Right ventricle myocardium inferior (tissue), 1 donor: Measurements from ENCODE around the gene TOP3A. TPM values are rescaled to one million over a fixed set of nuclear protein-coding genes. Genes with fewer than 3 reads are reported as not detected.

Experiments used
- ATAC-seq: fragments of 200-7000 bp; cut with Tn5 transposase; one replicate; pipeline ENCODE4 v1.9.1; 2020; ENCODE audit warnings: mild to moderate bottlenecking, moderate library complexity
- DNase-seq: peaks from one replicate; pipeline ENCODE4 v3.0.0; 2021; ENCODE audit errors: missing footprints
- intact Hi-C: fragments of 100-400 bp; cut with DNase I; formaldehyde crosslinking; loops from one replicate; pipeline ENCODE4 v1.11.0; 2022
- total RNA-seq: library from RNA; stranded (reverse); fragmentation: NEBNext Ultra II Directional; extraction: Animal tissue kit (Norgen Biotek cat#: 25700); gene quantifications from one replicate; pipeline ENCODE4 v1.2.1, GENCODE V29; 2021
- donor health status: DM: no; HTN: yes; CAD: no; lungs with severe emphysema.

TOP3A gene
- total RNA-seq, 1 donor from 2014 or later = 10.4 TPM

DNA sequence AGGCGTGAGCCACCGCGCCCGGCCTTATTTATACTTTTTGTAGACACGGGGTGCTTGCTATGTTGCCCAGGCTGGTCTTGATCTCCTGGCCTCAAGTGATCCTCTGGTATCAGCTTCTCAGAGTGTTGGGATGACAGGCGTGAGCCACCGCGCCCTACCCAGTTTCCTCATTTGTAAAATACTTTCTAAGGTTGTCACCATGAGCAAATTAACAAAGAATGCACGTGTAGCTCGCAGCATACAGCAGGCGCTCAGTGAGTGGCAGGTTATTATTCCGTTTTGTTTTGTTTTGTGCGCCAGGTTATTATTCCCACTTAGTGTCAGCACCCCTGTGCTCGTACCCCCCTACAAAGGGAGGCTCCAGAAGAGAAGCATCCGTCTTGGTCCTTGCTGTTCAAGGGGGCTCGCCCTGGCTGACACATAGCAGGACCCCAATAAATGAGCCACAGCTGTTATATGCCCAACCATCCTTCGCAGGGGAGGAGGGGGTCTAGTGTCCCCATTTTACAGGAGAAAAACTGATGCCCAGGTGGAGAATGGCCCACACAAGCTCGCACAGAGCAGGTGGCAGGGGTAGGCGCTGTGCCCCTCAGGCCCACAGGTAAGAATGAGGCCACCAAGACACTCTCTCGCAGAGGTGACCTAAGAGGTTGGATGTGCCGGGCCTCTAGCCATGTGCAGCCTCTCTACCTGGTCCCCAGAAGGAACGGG lies 55.0 kb downstream of the TOP3A start:
- intact Hi-C loops = loop anchor here (1.0 to 2.0 kb wide), 2 partner anchors 55 to 119 kb away; partner anchors contain the start of genes SMCR8 and TOP3A
- DNase-seq (no peak), ATAC-seq (no peak)

DNA sequence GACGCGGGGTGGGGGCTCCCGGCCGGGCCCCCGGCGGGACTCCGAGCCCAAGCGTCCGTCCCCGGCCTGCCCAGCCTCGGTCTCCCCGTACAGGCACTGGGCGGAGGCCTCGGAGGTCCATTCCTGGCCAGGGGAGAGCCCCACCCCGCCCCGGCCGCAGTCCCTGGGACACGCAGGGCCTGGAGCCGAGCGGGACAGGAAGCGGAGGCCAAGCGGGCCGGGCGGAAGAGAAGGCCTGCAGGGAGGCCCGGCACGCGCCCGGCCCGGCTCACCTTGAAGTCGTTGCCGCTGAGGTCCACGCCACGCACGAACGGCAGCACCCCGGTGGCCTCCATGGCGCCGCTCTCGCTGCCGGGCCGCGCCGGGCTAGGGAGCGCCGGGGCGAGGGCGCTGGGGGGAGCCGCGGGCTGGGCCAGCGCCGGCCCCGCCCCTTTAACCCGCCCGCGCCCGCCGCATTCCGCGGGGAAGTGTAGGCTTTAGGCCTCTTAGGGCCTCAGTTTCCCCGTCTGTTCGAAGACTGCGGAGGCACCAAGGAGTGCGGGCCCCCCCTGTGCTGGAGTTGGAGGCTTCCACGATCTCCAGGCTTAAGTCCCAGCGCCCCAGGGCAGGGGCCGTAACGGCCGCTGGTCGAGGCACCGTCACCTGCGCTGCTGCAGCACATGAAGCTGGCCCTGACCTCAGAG lies 56.3 kb downstream of the TOP3A start, which contains the start of gene FLII:
Gene FLII (minus strand): TSS at position 383 of the 683 bp plus-strand sequence. CDS start 48 bp downstream, at position 335.
- intact Hi-C loops = no loop called here
- DNase-seq (peak; percentile 86), ATAC-seq (peak; percentile 68)

DNA sequence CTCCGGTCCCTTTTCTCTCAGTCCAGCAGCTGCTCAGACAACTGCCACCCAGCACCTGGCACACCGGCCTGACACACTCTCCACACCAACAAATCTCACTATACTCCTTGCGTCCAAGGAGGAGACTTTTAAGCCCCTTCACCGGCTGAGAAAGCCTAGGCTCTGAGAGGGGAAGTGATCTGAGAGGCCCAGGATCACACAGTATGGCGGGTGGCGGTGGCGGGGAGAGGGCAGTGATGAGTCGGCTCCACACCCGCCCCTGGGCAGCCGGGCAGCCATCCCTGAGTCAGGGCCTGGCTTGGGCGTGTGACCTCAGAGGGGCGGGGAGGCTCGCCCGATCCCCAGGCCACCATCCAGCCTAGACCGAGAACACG lies 56.8 kb downstream of the TOP3A start:
- ATAC-seq (peak; percentile 61), DNase-seq (peak; percentile 93)
- intact Hi-C loops = no loop called here

DNA sequence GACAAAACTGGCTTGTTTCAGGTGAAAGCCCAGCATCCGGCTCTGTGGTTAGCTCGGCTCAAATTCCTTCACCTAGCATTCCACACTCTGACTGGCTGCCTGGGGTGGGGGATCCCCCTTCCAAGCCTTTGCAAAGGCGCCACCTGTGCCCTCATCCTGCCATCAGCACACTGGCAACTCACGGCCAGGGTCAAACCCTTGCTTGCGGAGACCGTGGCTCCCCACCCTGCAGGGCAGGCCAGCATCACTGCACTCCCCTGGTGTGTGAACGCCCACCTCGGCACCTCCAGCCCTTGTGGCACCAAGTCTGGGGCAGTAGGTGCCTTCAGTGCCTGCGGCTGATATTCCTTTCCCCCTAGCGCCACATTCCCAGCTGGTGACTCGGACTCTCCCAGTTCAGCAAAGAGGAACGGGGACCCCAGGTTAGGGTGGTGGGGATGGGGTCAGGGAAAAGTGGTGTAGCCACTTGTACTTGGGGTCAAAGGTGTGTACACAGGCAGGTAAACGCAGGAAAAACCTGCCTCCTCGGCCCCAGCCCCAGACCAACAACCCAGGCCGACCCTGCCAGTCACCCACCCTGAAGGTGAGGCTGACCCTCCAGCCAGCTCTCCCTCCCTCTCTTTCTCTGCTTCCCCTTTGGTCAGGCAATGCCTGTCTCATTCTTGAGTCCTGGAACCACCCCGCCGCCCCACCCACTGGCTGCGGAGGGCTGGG lies 57.4 kb downstream of the TOP3A start:
- peak; percentile 4 for ATAC-seq
- intact Hi-C loops = no loop called here

DNA sequence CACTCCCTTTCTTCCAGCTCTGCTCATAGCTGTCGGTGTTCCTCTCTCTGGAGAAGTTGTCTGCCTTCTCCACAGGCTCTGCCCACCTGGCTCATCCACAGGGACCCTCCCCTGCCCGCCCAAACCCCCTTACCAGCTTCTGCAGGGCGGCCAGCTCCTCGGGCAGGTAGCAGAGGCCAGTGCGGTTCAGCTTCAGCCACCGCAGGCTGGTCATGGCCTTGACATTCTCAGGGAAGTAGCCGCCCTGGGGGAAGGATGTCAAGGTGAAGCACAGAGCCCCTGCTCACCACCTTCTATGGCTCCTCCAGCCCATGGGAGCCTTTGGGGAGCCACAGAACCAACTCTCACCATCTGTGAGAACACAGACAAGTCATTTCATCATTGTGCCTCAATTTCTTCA lies 58.0 kb downstream of the TOP3A start:
- DNase-seq = no peak

More for the DNA sequence above, 57.4 kb downstream of the TOP3A start:
- DNase-seq = peak; percentile 83

DNA sequence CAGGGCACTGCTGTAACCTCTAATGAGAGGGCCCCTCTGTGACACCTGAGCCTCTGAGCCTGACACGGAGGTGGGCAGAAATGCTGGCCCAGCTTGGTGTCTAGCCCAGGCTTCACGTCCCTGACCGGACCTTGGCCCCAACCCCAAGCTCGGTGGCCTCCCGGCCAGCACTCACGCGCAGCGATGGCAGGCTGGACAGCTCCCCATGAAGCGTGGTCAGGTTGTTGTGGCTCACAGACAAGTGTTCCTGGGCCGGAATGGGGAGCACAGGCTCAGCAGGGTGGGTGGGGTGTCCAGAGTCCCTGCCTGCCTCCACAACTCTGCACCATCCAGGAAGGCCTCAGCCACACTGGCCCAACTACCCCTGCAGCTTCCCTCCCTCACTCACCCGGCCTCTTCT lies 58.4 kb downstream of the TOP3A start:
- DNase-seq (peak; percentile 55), ATAC-seq (no peak)
- intact Hi-C loops = no loop called here

More for the DNA sequence above, 58.0 kb downstream of the TOP3A start:
- intact Hi-C loops = no loop called here
- ATAC-seq = no peak

DNA sequence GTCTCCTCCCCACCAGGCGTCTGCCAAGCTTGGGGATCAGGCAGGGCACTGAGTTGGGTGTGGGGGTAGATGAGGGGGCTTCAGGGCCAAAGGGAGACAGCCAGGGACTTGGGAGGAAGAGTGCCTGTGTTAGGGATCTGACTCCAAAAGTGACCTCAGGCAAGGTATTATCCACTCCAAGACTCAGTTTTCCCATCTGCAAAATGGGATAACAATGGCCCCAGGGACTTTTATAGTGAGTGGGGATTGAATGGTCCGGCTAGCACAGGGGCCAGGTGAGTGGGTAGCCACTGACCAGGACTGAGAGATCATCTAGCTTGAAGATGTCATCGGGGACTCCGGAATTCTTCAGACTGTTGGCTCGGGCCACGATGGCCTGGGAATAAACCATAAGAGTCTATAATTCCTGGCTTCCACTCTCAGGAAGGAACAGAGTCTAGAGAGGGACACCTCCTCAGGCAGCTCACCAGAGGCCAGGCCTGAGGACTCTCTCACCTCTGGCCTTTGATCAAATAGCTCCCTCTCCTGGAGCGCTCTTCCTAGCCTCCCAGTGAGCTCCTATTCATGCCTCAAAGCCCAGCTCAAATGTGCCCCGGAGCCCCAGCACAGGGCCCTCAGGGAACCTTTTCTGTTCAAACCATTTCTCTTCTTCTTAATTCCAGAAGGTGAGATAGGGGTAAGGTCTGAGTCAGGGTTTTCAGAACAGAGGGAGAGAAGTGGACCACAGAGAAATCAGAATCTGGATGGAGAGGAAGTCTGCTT lies 59.7 kb downstream of the TOP3A start:
- DNase-seq = no peak
- intact Hi-C loops = no loop called here
- ATAC-seq = no peak

DNA sequence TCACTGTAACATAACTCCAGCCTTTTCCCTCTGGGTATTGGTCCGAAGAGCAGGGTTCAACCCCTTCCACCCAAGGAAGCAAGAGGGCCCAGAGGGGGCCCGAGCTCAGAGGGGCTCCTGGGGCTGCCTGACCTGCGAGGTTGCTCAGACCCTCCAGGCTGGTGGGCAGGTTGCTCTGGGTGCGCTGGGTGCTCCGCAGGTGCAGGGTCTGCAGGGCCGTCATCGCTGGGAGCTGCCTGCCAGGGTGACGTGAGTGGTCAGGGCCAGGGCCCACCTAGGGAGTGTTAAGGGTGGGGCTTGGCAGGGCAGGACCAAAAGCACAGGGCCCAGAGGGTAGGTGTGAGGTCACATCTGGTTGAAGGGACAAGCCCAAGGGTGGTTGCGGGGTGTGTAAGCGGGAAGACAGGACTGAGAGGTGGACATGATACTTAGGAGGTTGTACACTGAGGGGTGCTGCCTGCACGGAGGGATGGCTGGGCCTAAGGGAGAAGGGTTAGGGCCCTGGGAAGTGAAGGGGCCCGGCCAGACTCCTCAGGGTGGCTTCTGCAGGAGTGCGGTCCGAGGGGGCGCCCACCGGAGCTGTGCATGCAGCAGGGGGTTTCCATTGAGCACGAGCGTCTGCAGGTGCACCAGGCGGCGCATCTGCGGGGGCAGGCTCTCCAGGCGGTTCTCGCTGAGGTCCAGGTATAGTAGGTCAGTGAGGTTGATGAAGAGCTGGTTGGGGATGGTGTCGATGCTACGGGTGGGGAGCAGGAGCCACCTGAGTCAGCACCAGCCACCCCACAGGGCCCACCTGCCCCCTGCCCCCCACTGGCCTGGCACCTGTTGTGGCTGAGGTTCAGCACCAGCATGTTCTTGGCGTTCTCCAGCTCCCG lies 60.6 kb downstream of the TOP3A start:
- ATAC-seq (no peak), DNase-seq (no peak)
- intact Hi-C loops = no loop called here

DNA sequence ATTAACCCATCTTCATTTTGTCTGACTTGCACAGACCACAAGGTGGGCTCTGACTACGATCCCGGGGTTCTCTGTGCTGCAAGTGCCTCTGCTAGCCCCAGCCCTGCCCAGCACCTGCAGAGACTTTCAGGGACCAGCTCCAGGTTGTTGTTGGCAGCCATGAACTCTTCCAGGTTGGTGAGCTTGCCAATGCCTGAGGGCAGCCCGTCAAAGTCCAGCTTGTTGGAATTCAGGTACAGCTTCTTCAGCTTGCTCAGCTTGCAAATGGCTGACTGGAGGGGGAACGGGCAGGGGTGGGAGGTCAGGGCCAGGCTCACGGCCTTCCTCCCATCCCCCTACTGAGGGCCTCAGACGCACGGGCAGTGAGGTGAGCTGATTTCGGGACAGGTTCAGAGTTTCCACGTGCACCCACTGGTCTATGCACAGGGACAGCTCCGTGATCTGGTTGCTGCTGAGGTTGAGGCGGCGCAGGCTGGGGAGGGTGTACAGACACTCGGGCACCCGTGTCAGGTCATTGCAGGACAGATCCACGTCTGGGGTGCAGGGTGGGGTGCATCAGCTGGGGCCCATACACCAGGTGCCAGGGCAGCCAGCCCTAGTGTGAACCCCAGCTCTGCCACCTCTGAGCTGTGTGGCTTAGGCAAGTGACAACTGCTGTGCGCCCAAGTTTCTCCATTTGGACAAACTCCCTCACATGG lies 61.5 kb downstream of the TOP3A start:
- DNase-seq = no peak
- ATAC-seq = no peak
- intact Hi-C loops = no loop called here

DNA sequence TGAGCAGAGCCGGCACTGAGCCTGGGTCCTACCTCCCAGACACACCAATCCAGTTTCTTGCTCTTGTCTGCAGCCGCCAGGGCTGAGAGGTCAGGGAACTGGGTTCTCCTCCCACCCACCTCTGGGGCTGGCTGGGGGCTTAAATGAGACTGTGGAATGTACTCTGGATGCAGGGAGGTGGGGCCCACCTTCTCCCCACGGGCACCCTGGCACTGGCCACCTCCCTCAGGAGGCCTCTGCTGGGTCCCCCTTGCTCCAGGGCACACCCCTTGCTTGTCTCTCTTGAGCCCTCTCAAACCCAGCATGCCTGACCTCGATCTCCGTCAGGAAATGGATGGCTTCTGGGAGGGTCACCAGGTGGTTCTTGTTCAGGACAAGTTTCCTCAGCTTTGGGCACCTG lies 62.6 kb downstream of the TOP3A start:
- intact Hi-C loops = no loop called here
- ATAC-seq (no peak), DNase-seq (no peak)

DNA sequence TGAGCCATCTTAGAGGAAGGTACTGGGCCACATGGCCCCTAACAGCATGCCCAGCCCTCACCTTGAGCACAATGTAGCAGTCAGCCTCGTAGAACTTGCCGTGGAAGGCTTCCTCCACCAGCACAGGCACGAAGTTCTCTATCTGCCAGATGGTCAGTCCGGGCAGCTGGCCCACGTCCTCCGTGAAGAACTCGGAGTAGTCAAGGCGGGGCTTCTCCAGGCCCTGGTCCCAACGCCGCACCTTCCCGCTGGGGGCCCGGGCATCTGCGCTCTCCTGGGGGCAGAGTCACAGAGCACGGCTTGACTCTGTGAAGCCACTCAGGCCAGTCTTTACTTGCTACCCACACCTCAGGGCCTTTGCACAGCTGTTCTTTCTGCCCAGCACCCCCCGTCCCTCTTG lies 63.6 kb downstream of the TOP3A start:
- ATAC-seq (no peak), DNase-seq (no peak)
- intact Hi-C loops = no loop called here

DNA sequence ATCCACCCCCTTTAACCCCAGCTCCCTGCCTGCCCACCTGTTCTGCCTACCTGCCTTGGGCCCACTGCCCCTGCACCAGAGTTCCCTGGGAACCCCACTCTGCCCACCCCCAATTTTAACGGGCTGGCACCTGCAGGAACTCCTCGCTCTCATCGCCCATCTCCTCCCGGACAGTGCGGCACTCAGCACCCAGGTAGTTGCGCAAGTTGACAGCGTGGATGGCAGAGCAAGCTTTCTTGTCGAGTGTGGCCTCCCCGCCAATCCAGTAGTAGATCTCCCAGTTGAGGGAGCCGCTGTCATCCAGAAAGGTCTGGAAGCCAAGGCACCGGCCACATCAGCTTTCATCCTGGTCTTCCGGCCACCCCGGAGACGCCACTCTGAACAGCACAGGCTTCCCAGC lies 64.1 kb downstream of the TOP3A start:
- DNase-seq (no peak), ATAC-seq (no peak)
- intact Hi-C loops = no loop called here

DNA sequence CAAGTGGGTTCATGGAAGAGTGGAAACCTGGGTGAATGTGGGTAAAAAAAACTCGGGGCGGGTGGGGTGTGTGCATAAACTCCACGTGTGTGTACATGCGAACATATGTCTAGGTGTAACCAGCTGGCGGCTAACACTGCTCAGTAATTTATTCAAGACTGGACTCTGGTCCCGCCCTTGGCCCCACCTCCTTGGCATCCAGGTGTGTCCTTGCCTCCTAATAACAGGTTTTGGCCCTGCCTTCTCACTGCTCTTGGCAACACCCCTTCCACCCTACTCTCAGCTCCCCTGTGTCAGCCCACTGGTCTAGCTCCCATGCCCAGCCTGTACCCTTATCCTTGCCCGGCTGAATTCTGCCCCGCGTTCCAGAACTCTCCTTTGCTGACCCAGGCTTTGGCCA lies 64.5 kb downstream of the TOP3A start:
- intact Hi-C loops = no loop called here
- DNase-seq (no peak), ATAC-seq (no peak)

DNA sequence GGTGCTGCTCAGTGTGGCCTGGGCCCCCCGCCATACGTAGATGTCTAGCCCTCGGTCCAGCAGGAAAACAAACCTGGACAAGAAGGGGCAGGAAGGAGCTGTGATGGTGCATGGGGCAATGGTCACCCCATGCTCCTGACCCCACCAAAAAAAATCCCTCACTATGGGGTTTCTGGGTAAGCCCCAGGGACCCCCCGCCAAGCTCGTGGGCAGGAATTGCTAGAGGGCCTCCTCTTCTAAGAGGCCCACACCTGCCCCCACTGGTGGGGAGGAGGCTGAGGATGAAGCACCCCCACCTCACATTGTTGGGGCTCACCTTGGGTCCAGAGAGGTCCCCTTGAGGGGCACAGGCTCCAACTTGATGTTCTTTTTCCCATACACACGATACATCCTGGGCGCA lies 66.0 kb downstream of the TOP3A start:
- intact Hi-C loops = no loop called here
- DNase-seq (no peak), ATAC-seq (no peak)

DNA sequence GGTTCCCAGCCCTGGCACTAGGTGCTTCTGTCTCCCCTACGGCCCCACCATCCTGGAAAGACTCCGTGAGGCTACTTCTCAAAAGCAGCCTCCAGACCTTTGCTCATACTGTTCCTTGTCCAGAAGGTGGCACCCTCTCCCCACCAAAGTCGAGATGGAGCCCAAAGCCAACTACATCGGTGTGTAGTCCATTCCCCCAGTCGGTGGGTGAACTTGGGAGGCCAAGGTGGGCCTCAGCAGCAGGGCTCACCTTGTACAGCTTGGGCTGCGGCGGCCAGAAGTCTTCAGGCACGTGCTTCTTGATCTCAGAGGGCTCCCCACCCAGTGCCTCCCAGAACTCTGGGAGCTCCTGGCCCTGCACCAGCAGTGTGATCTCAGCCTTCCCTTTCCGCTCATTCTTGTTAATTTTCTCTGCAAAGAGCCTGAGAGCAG lies 66.5 kb downstream of the TOP3A start:
- DNase-seq (no peak), ATAC-seq (peak; percentile 45)
- intact Hi-C loops = no loop called here

DNA sequence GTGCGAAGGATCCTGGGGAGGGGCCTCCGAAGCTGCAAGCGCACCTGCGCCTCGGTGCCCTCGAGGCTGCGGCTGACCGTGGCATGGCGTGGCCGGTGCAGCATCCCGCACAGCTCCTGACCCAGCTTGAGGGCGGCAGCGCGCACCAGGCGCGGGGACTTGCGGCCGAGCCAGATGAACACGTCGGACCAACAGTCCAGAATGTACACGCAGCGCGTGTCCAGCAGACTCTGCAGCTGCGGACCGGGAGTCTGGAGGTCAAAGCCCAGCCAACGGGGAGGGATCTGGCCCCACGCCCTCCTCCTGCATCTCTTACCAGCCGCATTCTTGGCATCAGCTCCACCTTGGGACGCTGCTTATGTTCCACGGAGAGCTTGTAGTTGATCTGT lies 67.2 kb downstream of the TOP3A start:
- DNase-seq (no peak), ATAC-seq (peak; percentile 29)
- intact Hi-C loops = no loop called here

DNA sequence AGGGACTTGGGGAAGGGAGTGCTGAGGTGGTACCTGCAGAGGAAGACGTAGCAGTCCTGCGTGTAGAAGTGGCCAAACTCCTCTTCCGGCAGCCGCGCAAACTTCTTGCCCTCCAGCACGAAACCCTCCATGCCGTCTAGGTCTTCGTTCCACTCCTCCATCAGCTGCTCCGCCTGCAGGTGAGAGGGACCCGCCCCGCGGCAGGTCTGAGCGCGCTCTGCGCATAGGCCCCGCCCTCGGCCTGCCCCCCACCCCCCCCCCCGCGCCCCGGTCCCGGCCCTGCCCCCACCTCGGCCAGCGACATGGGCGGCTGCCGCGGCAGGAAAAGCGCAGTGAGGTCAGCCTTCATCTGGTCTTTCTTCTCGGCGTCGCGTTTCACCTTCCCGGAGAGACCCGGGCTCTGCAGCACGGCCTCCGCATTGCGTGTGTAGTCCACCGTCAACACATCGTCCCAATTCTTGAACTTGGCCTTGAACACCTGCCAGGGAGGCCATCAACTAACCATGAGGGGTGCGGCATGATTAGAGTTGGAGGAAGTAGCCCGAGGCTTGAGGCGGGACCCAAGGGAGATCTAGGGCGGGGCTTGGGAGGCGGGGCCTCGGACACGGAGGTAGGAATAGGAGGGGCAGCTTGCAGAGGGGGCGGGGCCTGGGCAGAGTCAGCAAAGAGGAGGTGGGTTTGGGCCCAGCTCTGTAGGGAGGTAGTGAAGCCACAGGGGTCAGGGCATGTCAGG lies 67.7 kb downstream of the TOP3A start:
- ATAC-seq = peak; percentile 24
- no peak for DNase-seq
- intact Hi-C loops = no loop called here
